Measurements from ENCODE around the gene MAT2B.

MAT2B gene

GRCh38 chr5:163551156-163551555 is 45.7 kb downstream of the MAT2B start:
- DNase-seq (ENCODE audit: low read depth): no peak

GRCh38 chr5:163552536-163552935 is 47.1 kb downstream of the MAT2B start:
- DNase-seq (ENCODE audit: low read depth): no peak

GRCh38 chr5:163561339-163561738 is 55.9 kb downstream of the MAT2B start:
- DNase-seq (ENCODE audit: low read depth): no peak

- no peak for DNase-seq (ENCODE audit: low read depth)
Measured at GRCh38 chr5:163562071-163562470, 56.7 kb downstream of the MAT2B start.

- no peak for DNase-seq (ENCODE audit: low read depth)
Measured at GRCh38 chr5:163563112-163563511, 57.7 kb downstream of the MAT2B start.

GRCh38 chr5:163563880-163564279 is 58.5 kb downstream of the MAT2B start:
- no peak for DNase-seq (ENCODE audit: low read depth)

- DNase-seq (ENCODE audit: low read depth): no peak
Measured at GRCh38 chr5:163564321-163564938, 59.0 kb downstream of the MAT2B start.

- DNase-seq (ENCODE audit: low read depth): no peak
Measured at GRCh38 chr5:163565492-163565891, 60.1 kb downstream of the MAT2B start.

GRCh38 chr5:163565931-163566608 is 60.7 kb downstream of the MAT2B start:
- no peak for DNase-seq (ENCODE audit: low read depth)

GRCh38 chr5:163566678-163567077 is 61.3 kb downstream of the MAT2B start:
- no peak for DNase-seq (ENCODE audit: low read depth)

- no peak for DNase-seq (ENCODE audit: low read depth)
Measured at GRCh38 chr5:163567811-163568210, 62.4 kb downstream of the MAT2B start.
